ENCODE results near the gene ZDHHC7. TPM values are rescaled to one million over a fixed set of nuclear protein-coding genes. Genes with fewer than 3 reads are reported as not detected.
"Not testable (repeated sequence)": the region's sequence is repeated elsewhere in the genome, so short reads cannot be mapped to it uniquely, and the experiment has no call there.

The ZDHHC7 gene
- total RNA-seq, 6 donors from 2014 or later, result 77.4 to 112 (median 92.7) TPM

DNA sequence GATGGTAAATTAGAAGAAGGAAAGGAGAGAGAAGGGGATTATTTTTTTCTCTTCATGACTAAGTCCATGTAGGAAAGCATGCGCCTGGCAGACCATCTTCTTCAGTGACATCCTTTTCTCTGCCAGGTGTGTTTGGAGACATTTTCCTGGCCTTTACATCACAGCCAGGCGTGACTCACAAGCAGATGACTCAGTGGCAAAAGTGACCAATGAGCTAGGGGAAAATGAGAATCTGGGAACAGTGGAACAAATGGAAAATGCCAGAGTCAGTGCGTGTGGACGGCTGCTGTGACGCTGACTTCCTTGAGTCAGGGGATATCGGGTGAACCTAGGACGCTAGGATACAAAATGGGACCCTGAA, 25.7 kb upstream of the ZDHHC7 start:
- Histone ChIP-seq H3K4me1 (peaks cover 4 to 9% (median 7%) of the 10 kb centered on the region in 4 donors), H3K27me3 (no peaks in the 10 kb centered on the region), H3K9me3 (no peaks in the 10 kb centered on the region), H3K36me3 (peaks cover 0 to 16% (median 2%) of the 10 kb centered on the region in 4 donors), H3K27ac (no peak overlapping the region), H3K4me3 (no peak overlapping the region)
- TF ChIP-seq POLR2A (IDR thresholded peaks at IDR 0.05) (no peak), EP300 (IDR thresholded peaks at IDR 0.05) (no peak), POLR2AphosphoS5 (IDR thresholded peaks at IDR 0.05) (no peak)
- TF ChIP-seq, protein P1, sequence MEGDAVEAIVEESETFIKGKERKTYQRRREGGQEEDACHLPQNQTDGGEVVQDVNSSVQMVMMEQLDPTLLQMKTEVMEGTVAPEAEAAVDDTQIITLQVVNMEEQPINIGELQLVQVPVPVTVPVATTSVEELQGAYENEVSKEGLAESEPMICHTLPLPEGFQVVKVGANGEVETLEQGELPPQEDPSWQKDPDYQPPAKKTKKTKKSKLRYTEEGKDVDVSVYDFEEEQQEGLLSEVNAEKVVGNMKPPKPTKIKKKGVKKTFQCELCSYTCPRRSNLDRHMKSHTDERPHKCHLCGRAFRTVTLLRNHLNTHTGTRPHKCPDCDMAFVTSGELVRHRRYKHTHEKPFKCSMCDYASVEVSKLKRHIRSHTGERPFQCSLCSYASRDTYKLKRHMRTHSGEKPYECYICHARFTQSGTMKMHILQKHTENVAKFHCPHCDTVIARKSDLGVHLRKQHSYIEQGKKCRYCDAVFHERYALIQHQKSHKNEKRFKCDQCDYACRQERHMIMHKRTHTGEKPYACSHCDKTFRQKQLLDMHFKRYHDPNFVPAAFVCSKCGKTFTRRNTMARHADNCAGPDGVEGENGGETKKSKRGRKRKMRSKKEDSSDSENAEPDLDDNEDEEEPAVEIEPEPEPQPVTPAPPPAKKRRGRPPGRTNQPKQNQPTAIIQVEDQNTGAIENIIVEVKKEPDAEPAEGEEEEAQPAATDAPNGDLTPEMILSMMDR (IDR thresholded peaks at IDR 0.05), result no peak
- ATAC-seq (ENCODE audit: low FRiP score in 2 of 2), result peak in 1 of 2 donors; percentile 51
- 89 to 90% methylated on average over 7 of the region's 7 CpGs for WGBS, 2 donors
- DNase-seq, result no peak

- Histone ChIP-seq H3K9me3 (no peaks in the 10 kb centered on the region), H3K27ac (no peak overlapping the region), H3K4me3 (no peak overlapping the region), H3K36me3 (peaks cover 0 to 16% (median 3%) of the 10 kb centered on the region in 4 donors), H3K27me3 (no peaks in the 10 kb centered on the region), H3K4me1 (peaks cover 3 to 10% (median 5%) of the 10 kb centered on the region in 4 donors)
- peak in 1 of 2 donors; percentile 22 for ATAC-seq (ENCODE audit: low FRiP score in 2 of 2)
- no peak for TF ChIP-seq EP300 (IDR thresholded peaks at IDR 0.05)
- TF ChIP-seq POLR2AphosphoS5 (IDR thresholded peaks at IDR 0.05), result no peak
- no peak for TF ChIP-seq POLR2A (IDR thresholded peaks at IDR 0.05)
- TF ChIP-seq, protein P1 (IDR thresholded peaks at IDR 0.05), result no peak
- 79 to 84% methylated on average over 15 of the region's 15 CpGs for WGBS, 2 donors
- no peak for DNase-seq
These were observed 25.1 kb upstream of the ZDHHC7 start for GRCh38 chr16:85036236-85037049.

DNA sequence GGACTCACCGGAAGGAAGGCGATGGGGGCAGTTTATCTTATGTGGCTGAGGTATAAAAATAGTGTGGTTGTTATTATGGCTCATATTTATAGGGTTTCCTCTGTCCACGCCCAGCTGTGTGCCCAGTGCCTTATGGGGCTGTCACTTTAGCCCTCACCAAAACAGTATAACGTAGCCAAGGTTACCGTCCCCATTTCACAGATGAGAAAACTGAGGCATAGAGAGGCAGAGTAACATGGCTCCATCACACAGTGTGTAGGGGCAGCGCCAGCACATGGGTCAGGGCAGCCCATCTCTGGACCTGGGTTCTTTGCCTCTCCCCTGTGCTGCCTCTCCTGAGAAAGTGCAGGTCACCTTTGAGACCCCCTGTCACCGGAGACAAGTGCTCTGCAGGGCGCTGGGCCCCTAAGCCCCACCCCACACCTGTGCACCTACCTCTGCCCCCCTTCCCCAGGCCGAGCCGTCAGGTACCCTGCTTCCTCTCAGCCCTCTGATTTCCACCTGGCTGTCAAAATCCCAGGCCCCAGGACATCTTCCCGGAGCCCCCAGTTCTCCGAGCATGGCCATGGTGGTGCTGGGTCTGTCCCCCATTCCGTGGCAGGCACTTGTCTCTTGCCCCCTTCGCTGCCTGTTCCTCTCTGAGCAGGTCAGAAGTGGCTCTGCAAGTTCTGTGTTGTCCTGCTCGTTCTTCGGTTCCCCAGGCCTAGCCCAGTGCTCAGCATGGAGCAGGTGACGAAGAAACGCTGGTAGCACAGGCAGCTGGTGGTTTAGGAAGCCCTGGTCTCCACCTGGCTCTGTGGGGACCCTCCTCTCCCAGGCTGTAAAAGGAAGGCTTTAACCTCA, 23.5 kb upstream of the ZDHHC7 start:
- ATAC-seq (ENCODE audit: low FRiP score in 2 of 2), result peak in 1 of 2 donors; percentile 31
- 85 to 86% methylated on average over 17 to 18 of the region's 18 CpGs for WGBS, 2 donors

GRCh38 chr16:85033171-85033570, 21.8 kb upstream of the ZDHHC7 start:
- H3K4me1 ChIP-seq, result peaks cover 15 to 42% (median 26%) of the 10 kb centered on the region in 4 donors
- ATAC-seq (ENCODE audit: low FRiP score in 2 of 2), result no peak

More for the DNA sequence above, 23.5 kb upstream of the ZDHHC7 start:
- TF ChIP-seq EP300 (IDR thresholded peaks at IDR 0.05), result no peak
- no peak for TF ChIP-seq POLR2AphosphoS5 (IDR thresholded peaks at IDR 0.05)
- no peak for TF ChIP-seq POLR2A (IDR thresholded peaks at IDR 0.05)
- TF ChIP-seq, protein P1 (IDR thresholded peaks at IDR 0.05), result no peak
- H3K27ac ChIP-seq, result peak overlapping the region in 1 of 4 donors; percentile 25
- DNase-seq, result no peak
- peaks cover 0 to 16% (median 3%) of the 10 kb centered on the region in 4 donors for H3K36me3 ChIP-seq
- no peaks in the 10 kb centered on the region for H3K27me3 ChIP-seq
- H3K9me3 ChIP-seq, result no peaks in the 10 kb centered on the region
- H3K4me1 ChIP-seq, result peaks cover 0 to 26% (median 10%) of the 10 kb centered on the region in 4 donors
- no peak overlapping the region for H3K4me3 ChIP-seq

GRCh38 chr16:85032187-85032586, 20.9 kb upstream of the ZDHHC7 start:
- peaks cover 19 to 45% (median 28%) of the 10 kb centered on the region in 4 donors for H3K4me1 ChIP-seq
- not testable (repeated sequence) for H3K27ac ChIP-seq; DNase-seq; ATAC-seq (ENCODE audit: low FRiP score in 2 of 2); H3K4me3 ChIP-seq; H3K27me3 ChIP-seq; H3K9me3 ChIP-seq
- peaks cover 0 to 11% (median 3%) of the 10 kb centered on the region in 4 donors for H3K36me3 ChIP-seq
- 95 to 100% methylated on average over 4 of the region's 4 CpGs for WGBS, 2 donors

More at GRCh38 chr16:85033171-85033570, 21.8 kb upstream of the ZDHHC7 start:
- H3K27me3 ChIP-seq, result no peaks in the 10 kb centered on the region
- H3K36me3 ChIP-seq, result peaks cover 0 to 16% (median 3%) of the 10 kb centered on the region in 4 donors
- 92 to 98% methylated on average over 14 to 17 of the region's 17 CpGs for WGBS, 2 donors
- no peak overlapping the region for H3K4me3 ChIP-seq
- no peak for DNase-seq
- no peak for TF ChIP-seq POLR2AphosphoS5 (IDR thresholded peaks at IDR 0.05)
- H3K27ac ChIP-seq, result no peak overlapping the region
- no peaks in the 10 kb centered on the region for H3K9me3 ChIP-seq

Data from upper lobe of left lung (tissue), 6 donors.